Upper lobe of left lung (tissue), 4 donors: Measurements from ENCODE around the gene TTC39C.

Experiments
- POLR2A ChIP-seq, 4 donors: fragments of 450-650 bp; IDR thresholded peaks; one replicate each; pipeline ENCODE4 v1.5.1; 2016 to 2017; ENCODE audit warnings: antibody characterized with exemption in 4 of 4, mild to moderate bottlenecking in 2 of 4
- POLR2AphosphoS5 ChIP-seq, 2 donors: sonication (generic); formaldehyde crosslinking; IDR thresholded peaks; one replicate each; pipeline ENCODE4 v1.5.1; 2017; ENCODE audit warnings: antibody characterized with exemption in 2 of 2
- TF ChIP-seq, protein P1 (sequence below), 6 experiments: fragments of 450-650 bp in 4 of 6; fragments of 200-600 bp in 2 of 6; sonication (generic) in 2 of 6; IDR thresholded peaks; one replicate each; pipeline ENCODE4 v1.5.1; 2016 to 2019; ENCODE audit warnings: antibody characterized with exemption in 6 of 6

DNA sequence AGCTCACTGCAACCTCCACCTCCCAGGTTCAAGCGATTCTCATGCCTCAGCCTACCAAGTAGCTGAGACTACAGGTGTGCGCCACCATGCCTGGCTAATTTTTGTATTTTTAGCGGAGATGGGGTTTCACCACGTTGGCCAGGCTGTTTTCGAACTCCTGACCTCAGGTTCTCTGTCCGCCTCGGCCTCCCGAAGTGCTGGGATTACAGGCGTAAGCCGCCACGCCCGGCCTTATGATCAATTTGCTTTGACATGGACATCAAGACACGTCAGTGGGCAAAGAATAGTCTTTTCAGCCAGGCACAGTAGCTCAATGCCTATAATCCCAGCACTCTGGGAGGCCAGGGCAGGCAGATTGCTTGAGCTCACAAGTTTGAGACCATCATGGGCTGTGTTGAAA, 76.3 kb downstream of the TTC39C start:
- TF ChIP-seq, protein P1, sequence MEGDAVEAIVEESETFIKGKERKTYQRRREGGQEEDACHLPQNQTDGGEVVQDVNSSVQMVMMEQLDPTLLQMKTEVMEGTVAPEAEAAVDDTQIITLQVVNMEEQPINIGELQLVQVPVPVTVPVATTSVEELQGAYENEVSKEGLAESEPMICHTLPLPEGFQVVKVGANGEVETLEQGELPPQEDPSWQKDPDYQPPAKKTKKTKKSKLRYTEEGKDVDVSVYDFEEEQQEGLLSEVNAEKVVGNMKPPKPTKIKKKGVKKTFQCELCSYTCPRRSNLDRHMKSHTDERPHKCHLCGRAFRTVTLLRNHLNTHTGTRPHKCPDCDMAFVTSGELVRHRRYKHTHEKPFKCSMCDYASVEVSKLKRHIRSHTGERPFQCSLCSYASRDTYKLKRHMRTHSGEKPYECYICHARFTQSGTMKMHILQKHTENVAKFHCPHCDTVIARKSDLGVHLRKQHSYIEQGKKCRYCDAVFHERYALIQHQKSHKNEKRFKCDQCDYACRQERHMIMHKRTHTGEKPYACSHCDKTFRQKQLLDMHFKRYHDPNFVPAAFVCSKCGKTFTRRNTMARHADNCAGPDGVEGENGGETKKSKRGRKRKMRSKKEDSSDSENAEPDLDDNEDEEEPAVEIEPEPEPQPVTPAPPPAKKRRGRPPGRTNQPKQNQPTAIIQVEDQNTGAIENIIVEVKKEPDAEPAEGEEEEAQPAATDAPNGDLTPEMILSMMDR (IDR thresholded peaks at IDR 0.05): no peak
- no peak for TF ChIP-seq POLR2AphosphoS5 (IDR thresholded peaks at IDR 0.05)
- TF ChIP-seq POLR2A (IDR thresholded peaks at IDR 0.05): no peak
